Measurements from ENCODE around the gene RAB40C. TPM values are rescaled to one million over a fixed set of nuclear protein-coding genes. Genes with fewer than 3 reads are reported as not detected.

RAB40C gene
- total and polyA plus RNA-seq, 10 of the 15 experiments (the other 5 are each of a cell fraction or from before 2014, with no cell fraction given): 0.06 to 12.8 (median 4.6) TPM

DNA sequence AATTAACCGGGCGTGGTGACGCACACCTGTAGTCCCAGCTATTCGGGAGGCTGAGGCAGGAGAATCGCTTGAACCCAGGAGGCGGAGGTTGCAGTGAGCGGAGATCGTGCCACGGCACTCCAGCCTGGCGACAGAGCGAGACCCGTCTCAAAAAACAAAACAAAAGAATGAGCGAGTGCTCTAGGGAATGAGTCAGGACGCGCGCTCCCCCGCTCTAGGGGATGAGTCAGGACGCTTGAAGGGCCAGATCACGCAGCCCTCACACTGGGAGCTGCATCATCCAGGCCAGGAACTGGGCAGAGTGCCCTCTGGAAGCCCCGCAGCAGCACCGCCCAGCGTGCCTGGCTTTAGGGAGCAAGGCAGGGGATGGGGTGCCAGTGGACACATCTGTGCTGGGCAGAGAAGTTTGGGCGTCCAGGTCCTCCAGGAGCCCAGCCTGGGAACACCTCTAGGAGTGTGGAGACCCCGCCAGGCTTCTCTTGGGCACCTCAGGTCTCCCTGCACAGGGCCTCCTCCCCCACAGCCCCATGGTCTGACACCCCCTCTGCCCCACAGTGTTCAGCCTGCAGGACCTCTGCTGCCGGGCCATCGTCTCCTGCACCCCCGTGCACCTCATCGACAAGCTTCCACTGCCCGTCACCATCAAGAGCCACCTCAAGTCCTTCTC, 37.1 kb downstream of the RAB40C start:
- in situ Hi-C loops (cut with MboI): no loop called here
- H3K36me3 ChIP-seq (ENCODE audit: control insufficient read depth in 2 of 2, insufficient read depth in 2 of 2, low read length in 1 of 2): no peaks in the 10 kb centered on the region; a peak in 1 of 4 replicates
- no peaks in the 10 kb centered on the region for H3K79me2 ChIP-seq (ENCODE audit: control insufficient read depth, insufficient read depth, low read length)
- DNase-seq (ENCODE audit: low read depth, low spot score) (no peak), FAIRE-seq (no peak), ATAC-seq (no peak)
- H3K27ac ChIP-seq (ENCODE audit: control insufficient read depth, insufficient read depth): no peak overlapping the region
- no peak overlapping the region for H3K4me3 ChIP-seq
- WGBS (ENCODE audit: insufficient coverage, insufficient replicate concordance, low lambda C conversion rate, missing lambda C conversion rate): 91% methylated on average over 29 of the region's 29 CpGs
- no peaks in the 10 kb centered on the region for H3K27me3 ChIP-seq (replicated peaks in 1 of 2; ENCODE audit: control insufficient read depth in 2 of 2, insufficient read depth in 2 of 2, low read length in 1 of 2)
- no peaks in the 10 kb centered on the region for H3K4me1 ChIP-seq (ENCODE audit: control insufficient read depth, insufficient read depth, low read length)
- no peaks in the 10 kb centered on the region for H3K9me3 ChIP-seq (replicated peaks; ENCODE audit: control insufficient read depth, insufficient read depth, low read length)
- ChIA-PET POLR2A (no interaction called here), CTCF (no interaction called here), SMC1A (ENCODE audit: uncharacterized antibody, unreplicated experiment) (no interaction called here), RAD21 (ENCODE audit: unreplicated experiment) (no interaction called here)
- H4K20me1 ChIP-seq (ENCODE audit: control insufficient read depth, insufficient read depth): no peaks in the 10 kb centered on the region; the same call in 1 of the 2 replicates
- no peak overlapping the region for H2AFZ ChIP-seq (ENCODE audit: control insufficient read depth, low read depth, low read length)
- intact Hi-C loops (cut with micrococcal nuclease; ENCODE audit: unreplicated experiment): no loop called here
- no peak overlapping the region for H3K4me2 ChIP-seq (ENCODE audit: control insufficient read depth, insufficient read depth)
- TF ChIP-seq, protein P1, sequence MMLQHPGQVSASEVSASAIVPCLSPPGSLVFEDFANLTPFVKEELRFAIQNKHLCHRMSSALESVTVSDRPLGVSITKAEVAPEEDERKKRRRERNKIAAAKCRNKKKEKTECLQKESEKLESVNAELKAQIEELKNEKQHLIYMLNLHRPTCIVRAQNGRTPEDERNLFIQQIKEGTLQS (IDR thresholded peaks at IDR 0.05; ENCODE audit: borderline replicate concordance, extremely low read depth, low read depth, low read length): no peak
- TF ChIP-seq CBX5 (IDR thresholded peaks at IDR 0.05; ENCODE audit: low read depth): no peak
- TF ChIP-seq, protein P2, sequence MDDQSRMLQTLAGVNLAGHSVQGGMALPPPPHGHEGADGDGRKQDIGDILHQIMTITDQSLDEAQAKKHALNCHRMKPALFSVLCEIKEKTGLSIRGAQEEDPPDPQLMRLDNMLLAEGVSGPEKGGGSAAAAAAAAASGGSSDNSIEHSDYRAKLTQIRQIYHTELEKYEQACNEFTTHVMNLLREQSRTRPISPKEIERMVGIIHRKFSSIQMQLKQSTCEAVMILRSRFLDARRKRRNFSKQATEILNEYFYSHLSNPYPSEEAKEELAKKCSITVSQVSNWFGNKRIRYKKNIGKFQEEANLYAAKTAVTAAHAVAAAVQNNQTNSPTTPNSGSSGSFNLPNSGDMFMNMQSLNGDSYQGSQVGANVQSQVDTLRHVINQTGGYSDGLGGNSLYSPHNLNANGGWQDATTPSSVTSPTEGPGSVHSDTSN (IDR thresholded peaks at IDR 0.05; ENCODE audit: insufficient replicate concordance, low read depth, low read length): peak; percentile 32
- TF ChIP-seq, protein P3, sequence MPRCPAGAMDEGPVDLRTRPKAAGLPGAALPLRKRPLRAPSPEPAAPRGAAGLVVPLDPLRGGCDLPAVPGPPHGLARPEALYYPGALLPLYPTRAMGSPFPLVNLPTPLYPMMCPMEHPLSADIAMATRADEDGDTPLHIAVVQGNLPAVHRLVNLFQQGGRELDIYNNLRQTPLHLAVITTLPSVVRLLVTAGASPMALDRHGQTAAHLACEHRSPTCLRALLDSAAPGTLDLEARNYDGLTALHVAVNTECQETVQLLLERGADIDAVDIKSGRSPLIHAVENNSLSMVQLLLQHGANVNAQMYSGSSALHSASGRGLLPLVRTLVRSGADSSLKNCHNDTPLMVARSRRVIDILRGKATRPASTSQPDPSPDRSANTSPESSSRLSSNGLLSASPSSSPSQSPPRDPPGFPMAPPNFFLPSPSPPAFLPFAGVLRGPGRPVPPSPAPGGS (IDR thresholded peaks at IDR 0.05; ENCODE audit: borderline replicate concordance, insufficient read depth, low read depth, low read length, poor library complexity, severe bottlenecking): peak; percentile 76
- no peak overlapping the region for H3K9ac ChIP-seq (ENCODE audit: control insufficient read depth, insufficient read depth, low read length)
- no TSS peak for BruUV-seq (replicated peaks)
